Esophagus squamous epithelium (tissue), 5 donors: Measurements from ENCODE around the gene GPR142. TPM values are rescaled to one million over a fixed set of nuclear protein-coding genes. Genes with fewer than 3 reads are reported as not detected.
A peak's percentile ranks its signal among the peaks of the same experiment; 100 is the strongest.

Experiments
- DNase-seq: peaks from one replicate; lab custom pipeline; 2025; lab: John Stamatoyannopoulos, UW
- H3K27ac ChIP-seq, 4 donors: fragments of 200-600 bp; sonication (generic); one replicate each; pipeline ENCODE4 v1.5.1; 2016 to 2019; ENCODE audit warnings: mild to moderate bottlenecking in 1 of 4
- H3K27me3 ChIP-seq, 4 donors: fragments of 200-600 bp; sonication (generic); 1 replicate in 3 of 4; 2 replicates in 1 of 4; pipeline versions ENCODE4 v1.5.1 to v1.6.0; 2017 to 2021; ENCODE audit warnings: antibody characterized with exemption in 1 of 4
- H3K36me3 ChIP-seq, 3 donors: fragments of 200-600 bp; sonication (generic); one replicate each; pipeline ENCODE4 v1.5.1; 2016 to 2019
- H3K4me1 ChIP-seq, 3 donors: fragments of 200-600 bp; sonication (generic); one replicate each; pipeline ENCODE4 v1.5.1; 2017 to 2019
- H3K4me3 ChIP-seq, 4 donors: fragments of 200-600 bp; sonication (generic); 1 replicate in 3 of 4; 2 replicates in 1 of 4; pipeline ENCODE4 v1.5.1; 2016 to 2019; ENCODE audit warnings: mild to moderate bottlenecking in 2 of 4, moderate library complexity in 1 of 4
- H3K9me3 ChIP-seq, 3 donors: fragments of 200-600 bp; sonication (generic); one replicate each; pipeline ENCODE4 v1.5.1; 2016 to 2019
- CTCF ChIP-seq, 6 experiments: fragments of 450-650 bp in 4 of 6; fragments of 200-600 bp in 2 of 6; sonication (generic) in 2 of 6; IDR thresholded peaks; one replicate each; pipeline ENCODE4 v1.5.1; 2016 to 2019; ENCODE audit warnings: antibody characterized with exemption in 6 of 6, mild to moderate bottlenecking in 4 of 6, moderate library complexity in 4 of 6
- POLR2A ChIP-seq, 4 donors: fragments of 450-650 bp; IDR thresholded peaks; one replicate each; pipeline ENCODE4 v1.6.1; 2017; ENCODE audit warnings: antibody characterized with exemption in 4 of 4, mild to moderate bottlenecking in 4 of 4, moderate library complexity in 3 of 4
- WGBS, 2 donors: methylation state at CpG; one replicate each; pipeline ENCODE4 v1.1.5; 2018; 5-methylcytosine and 5-hydroxymethylcytosine counted together
- intact Hi-C: fragments of 100-400 bp; cut with DNase I; formaldehyde crosslinking; loops from one replicate; pipeline ENCODE4 v1.15.0; 2022
- total RNA-seq, 4 donors: library from RNA; depleted of rRNA; stranded (reverse); fragments of >200 nt; gene quantifications; one replicate each; pipeline ENCODE4 v1.1.0, GENCODE V29; 2016
- donor health status: DM: yes; HTN: yes; CAD: no.

Gene GPR142
- total RNA-seq, 4 donors from 2014 or later = 0.38 TPM; not detected in 3

DNA sequence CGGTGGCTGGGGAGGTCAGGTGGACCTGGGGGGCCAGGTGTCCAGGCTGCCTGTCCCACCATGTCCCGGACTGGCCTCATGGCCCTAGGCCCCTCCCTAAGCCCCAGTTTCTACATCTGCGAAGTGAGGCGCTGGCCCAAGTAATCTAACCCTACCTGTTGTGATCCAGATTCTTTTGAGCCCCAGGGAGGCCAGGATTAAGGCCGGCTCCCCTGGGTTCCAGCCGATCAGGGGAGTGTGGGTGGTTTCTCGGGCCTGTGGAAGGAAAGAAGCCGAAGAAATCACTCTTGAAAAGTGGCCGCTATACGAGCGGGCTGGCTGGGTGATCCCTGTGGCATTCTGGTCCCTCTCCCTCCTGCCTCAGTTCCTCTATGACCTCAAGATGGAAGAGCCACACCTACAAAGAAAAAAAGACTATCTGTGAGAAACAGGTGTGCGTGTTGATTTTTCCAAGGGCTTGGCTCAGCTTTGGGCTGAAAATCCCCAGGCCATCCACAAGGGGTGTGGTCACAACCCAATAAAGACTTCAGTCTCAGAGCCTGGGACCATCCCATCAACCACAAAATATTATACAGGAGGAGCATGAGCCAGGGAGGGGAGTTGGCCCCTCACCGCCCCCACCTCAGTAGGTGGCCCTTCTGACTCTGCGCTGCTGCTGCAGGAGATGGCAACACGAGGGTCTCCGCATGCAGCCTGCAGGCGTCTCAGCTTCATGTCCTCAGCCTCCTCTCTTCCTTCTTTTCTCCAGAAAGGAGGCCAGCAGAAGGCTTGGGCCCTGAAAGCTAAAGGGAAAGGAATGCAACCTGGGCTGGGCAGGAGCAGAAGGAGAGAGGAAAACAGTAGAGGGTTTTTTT, 20.3 kb downstream of the GPR142 start:
- H3K4me1 ChIP-seq = peaks cover 0 to 9% (median 0%) of the 10 kb centered on the region in 3 donors
- H3K9me3 ChIP-seq = no peaks in the 10 kb centered on the region
- intact Hi-C loops = no loop called here
- H3K36me3 ChIP-seq = no peaks in the 10 kb centered on the region
- no peak overlapping the region for H3K4me3 ChIP-seq
- no peak for DNase-seq
- peaks cover 0 to 20% (median 0%) of the 10 kb centered on the region in 4 donors for H3K27me3 ChIP-seq
- TF ChIP-seq POLR2A (IDR thresholded peaks at IDR 0.05) (no peak), CTCF (IDR thresholded peaks at IDR 0.05) (peak in 1 of 6 experiments; percentile 13)
- WGBS, 2 donors = 39 to 68% methylated on average over 4 of the region's 17 CpGs
- no peak overlapping the region for H3K27ac ChIP-seq

- 52 to 74% methylated on average over 7 to 10 of the region's 12 CpGs for WGBS, 2 donors
These were observed 21.9 kb downstream of the GPR142 start for GRCh38 chr17:74389084-74389753.

DNA sequence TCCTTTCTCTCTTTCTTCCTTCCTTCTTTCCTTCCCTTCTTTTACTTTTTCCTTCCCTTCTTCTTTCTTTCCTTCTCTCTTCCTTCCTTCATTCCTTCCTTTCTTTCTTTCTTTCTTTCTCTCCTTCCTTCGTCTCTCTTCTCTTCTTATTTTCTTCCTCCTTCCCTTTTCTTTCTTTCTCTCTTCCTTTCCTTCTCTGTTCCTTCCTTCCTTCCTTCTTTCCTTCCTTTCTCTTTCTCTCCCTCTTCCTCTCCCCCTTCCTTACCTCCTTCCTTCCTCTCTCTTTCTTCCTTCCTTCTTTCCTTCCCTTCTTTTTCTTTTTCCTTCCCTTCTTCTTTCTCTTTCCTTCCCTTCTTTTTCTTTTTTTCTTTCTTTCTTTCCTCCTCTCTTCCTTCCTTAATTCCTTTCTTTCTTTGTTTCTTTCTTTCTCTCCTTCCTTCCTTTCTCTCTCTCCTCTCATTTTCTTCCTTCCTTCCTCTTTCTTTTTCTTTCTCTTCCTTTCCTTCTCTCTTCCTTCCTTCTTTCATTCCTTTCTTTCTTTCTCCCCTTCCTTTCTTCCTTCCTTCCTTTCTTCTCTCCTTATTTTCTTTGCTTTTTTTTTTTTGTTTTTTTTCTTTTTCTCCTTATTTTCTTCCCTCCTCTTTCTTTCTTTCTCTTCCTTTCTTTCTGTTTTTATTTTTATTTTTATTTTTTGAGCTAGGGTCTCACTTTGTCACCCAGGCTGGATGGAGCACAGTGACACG, 22.8 kb downstream of the GPR142 start:
- 67 to 73% methylated on average over 2 of the region's 2 CpGs for WGBS, 2 donors
- DNase-seq = no peak

More at GRCh38 chr17:74389084-74389753, 21.9 kb downstream of the GPR142 start:
- H3K36me3 ChIP-seq = no peaks in the 10 kb centered on the region
- intact Hi-C loops = no loop called here
- no peak overlapping the region for H3K27ac ChIP-seq
- peaks cover 0 to 9% (median 0%) of the 10 kb centered on the region in 3 donors for H3K4me1 ChIP-seq
- no peaks in the 10 kb centered on the region for H3K9me3 ChIP-seq
- DNase-seq = no peak
- H3K4me3 ChIP-seq = no peak overlapping the region
- no peak for TF ChIP-seq CTCF (IDR thresholded peaks at IDR 0.05)
- TF ChIP-seq POLR2A (IDR thresholded peaks at IDR 0.05) = no peak
- peaks cover 0 to 20% (median 0%) of the 10 kb centered on the region in 4 donors for H3K27me3 ChIP-seq

More for the DNA sequence above, 22.8 kb downstream of the GPR142 start:
- H3K27ac ChIP-seq = no peak overlapping the region
- intact Hi-C loops = no loop called here
- peaks cover 0 to 18% (median 0%) of the 10 kb centered on the region in 4 donors for H3K27me3 ChIP-seq
- H3K4me1 ChIP-seq = peaks cover 0 to 13% (median 0%) of the 10 kb centered on the region in 3 donors
- H3K36me3 ChIP-seq = no peaks in the 10 kb centered on the region
- no peak overlapping the region for H3K4me3 ChIP-seq
- no peaks in the 10 kb centered on the region for H3K9me3 ChIP-seq
- TF ChIP-seq CTCF (IDR thresholded peaks at IDR 0.05) (no peak), POLR2A (IDR thresholded peaks at IDR 0.05) (no peak)
